Stimulated activated CD4-positive, alpha-beta T cell treated with anti-CD3 and anti-CD28 coated beads, Interleukin-15, amount 100 ng/mL, for 24 hours (primary cell): ENCODE measurements around the gene FBXW4.
"Not testable (repeated sequence)": the region's sequence is repeated elsewhere in the genome, so short reads cannot be mapped to it uniquely, and the experiment has no call there.

Source experiments
- DNase-seq: peaks from one replicate; pipeline ENCODE4 v3.0.0-alpha.2; 2020

The FBXW4 gene

DNA sequence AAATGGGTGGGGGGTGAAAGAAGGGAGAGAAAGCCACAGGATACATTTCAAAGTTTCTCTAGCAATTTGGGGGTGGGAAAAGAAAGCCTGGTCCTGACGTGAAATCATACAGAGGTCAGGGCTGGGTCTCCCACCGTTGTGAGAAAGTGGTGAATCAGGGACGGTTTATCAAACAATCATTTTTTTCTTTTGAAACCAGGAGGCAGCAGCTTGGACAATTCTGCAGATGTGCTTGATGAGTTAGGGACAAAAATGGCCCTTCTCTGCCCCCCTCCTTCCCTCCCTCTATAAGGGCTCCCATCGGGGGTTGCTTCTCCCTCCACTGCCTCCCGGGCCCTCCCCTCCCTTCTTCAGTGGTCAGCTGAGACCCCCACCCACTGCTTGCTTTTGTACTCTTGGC is 43.6 kb downstream of the FBXW4 start:
- no peak for DNase-seq

DNA sequence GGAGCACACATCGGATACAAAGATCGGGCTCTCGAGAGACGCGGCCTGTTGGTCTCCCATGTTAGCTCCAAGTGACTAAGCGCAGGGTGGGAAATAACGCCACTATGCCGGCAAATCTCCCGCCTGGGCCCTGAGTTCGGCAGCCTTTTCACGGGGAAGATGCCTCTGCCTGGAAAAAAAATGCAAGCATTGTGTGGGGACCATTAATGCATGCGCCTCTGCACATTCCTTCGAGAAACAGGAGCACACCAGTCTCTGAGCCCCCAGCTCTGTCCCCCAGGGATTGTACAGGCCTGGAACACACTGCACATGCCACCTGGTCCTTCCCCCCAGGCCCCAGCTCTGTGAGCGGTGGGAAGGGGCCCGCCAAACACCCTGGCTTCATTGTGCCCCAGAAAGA is 44.1 kb downstream of the FBXW4 start:
- DNase-seq: no peak

- DNase-seq: no peak
These were observed 45.4 kb downstream of the FBXW4 start for GRCh38 chr10:101649525-101650085.

DNA sequence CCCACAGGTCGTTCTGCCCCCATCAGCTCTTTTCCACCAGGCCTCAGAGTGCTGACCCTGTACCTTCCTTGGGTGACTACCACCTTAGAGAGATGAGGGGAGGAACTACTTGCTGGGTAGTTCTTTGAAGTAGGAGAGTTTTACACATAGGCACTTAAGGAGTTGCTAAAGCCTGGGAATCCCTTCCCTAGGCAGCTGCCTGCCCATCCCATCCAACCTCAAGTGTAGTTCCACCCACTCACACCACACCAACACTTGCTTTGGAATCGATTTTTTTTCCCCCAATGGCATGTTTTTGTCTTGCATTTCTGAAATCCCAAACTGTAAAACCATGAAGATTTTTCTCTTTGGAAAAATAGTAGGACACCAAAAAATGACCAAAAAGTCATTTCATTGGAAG is 47.7 kb downstream of the FBXW4 start:
- no peak for DNase-seq

- DNase-seq: no peak
These were observed 48.6 kb downstream of the FBXW4 start for GRCh38 chr10:101646364-101646763.

DNA sequence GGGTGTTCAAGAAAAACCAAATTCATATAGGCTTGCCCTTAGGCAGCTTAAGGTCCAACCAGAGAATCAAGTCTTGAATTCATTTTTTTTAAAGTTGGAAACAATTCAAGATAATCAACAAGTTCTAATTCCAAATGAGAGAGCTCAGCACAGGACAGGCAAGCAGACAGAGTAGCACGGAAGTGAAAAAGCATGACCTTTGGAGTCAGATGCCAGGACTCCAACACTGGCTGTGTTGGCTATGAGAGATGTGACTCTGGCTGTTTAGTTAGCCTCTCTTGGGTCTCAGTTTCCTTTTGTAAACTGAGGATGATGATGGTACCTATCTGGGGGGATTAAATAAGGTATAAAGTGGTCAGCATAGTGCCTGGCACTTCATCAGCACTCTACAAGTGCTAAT is 49.3 kb downstream of the FBXW4 start:
- no peak for DNase-seq

DNA sequence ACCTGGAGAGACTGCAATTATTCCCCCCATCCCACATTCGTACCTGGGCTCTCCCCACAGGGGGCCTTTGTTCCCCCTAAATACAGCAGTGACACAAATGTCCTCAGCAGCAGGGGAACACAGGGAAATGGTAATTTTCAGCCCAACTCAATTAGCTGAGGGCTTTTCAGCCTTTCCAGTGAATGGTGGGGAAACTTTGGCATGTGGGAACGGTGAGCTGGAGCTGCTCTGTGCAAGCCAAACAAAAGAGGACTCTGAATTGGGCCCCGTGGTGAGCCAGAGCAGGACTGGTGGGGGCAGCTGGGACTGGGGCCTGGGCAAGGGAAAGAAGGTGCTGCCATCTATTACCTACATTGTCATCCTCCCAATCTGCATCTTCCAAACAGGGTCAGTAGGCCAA is 51.0 kb downstream of the FBXW4 start:
- no peak for DNase-seq

DNA sequence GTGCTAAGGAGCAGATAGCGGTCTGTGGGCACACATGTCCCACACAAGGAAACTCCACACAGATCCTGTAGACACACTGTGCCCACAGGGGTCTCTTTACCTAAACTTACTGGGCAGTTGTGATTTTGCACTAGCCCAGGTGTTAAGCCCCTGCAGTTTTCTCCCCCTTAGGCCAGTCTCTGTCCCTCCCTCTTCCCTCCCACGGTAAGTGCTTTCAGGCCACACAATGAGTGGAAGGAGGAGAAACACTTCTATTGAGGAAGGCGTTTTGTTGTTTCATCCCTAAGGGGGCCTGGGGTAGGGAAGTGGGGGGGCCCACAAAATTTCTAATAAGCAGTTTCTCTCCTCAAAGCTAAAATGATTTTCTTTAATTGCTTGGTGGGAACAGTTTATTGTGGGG is 51.4 kb downstream of the FBXW4 start:
- no peak for DNase-seq

- DNase-seq: no peak
These were observed 55.6 kb downstream of the FBXW4 start for GRCh38 chr10:101639141-101639900.

DNA sequence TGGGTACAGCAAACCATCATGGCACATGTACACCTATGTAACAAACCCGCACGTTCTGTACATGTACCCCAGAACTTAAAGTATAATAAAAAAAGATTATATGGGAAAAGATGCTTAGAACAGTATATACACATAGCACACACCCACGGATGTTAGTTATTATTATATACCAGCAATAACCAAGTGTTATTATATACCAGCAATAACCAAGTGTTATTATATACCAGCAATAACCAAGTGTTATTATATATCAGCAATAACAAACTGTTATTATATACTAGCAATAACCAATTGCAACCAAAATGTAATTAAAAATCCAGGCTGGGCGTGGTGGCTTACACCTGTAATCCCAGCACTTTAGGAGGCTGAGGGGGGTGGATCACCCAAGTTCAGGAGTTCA is 61.5 kb downstream of the FBXW4 start:
- not testable (repeated sequence) for DNase-seq

GRCh38 chr10:101631821-101632475 is 63.0 kb downstream of the FBXW4 start:
- DNase-seq: no peak

GRCh38 chr10:101630633-101630920 is 64.4 kb downstream of the FBXW4 start:
- DNase-seq: no peak

DNA sequence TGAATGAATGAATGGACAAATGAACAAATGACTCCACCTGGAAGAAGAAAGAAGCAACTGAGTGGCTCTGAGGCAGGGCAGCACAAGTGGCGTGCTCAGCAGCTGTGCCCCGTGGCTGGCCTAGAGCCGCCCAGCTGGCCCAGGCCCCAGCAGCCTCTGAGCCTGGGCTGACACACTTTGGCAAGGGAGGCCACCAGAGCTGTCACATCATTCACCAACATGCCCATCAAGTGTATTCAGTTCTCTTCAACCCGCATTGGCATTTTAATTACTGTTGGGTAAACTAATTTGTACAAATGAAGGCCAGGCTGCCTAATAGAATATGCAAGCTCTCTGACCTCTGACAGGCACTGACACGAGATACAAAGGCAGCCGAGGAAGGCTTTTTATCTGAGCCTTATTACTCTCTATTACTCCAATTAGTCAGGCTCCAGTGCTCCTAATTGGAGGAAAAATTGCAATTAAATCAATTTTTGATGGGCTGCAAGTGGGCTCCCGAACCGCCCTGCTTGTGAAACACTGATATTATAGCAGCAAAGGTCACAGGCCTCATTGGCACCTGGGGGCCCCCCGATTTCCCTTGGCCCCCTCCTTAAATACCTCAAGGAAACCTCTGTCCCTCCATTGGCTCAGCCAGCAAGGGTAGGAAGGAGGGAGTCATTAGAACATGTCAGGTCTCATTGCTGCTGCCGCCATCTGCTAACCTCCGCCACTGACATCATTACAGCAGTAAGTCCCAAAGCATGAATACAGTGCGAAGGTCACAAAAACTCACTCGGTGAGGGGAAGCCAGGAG is 64.9 kb downstream of the FBXW4 start:
- no peak for DNase-seq

GRCh38 chr10:101625821-101626412 is 69.1 kb downstream of the FBXW4 start:
- no peak for DNase-seq

DNA sequence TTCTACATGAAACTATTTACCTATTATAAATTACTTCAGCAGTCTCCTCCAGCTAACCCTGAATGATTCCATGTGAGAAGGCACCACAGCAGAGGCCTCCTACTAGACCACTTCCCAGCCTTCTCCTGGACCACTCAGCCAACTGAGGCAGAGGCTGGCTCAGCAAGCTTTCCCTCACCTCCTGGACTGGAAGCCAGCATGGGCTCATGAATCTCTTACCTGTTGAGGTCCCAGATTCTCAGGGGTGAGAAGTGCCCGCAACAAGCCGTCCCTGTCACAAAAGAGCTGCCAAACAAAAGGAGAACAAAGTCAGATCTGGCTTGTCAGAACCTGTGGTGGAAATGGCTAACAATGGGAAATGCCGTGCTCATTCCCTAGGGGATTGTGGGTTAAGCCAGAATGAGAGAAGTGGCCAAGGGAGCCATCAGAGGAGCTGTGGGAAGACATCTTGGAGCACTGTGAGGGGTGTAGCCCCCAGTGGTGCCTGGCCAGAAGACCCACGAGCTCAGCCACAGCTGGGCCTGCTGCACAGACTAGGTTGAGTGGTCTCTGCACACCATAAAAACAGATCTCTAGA is 70.4 kb downstream of the FBXW4 start:
- DNase-seq: no peak

DNA sequence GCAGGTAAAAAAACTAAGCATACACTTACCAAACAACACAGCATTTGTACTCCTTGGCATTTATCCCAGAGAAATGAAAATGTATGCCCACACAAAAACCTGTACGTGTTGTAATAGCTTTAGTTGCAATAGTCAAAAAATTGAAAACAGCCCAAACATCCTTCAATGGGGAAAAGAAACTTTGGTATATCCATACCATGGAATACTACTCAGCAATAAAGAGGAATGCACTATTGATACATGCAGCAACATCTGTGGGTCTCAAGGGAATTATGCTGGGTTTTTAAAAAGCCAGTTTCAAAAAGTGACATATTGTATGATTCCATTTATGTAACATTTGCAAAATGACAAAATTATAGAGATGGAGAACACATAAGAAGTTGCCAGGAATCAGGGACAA is 71.4 kb downstream of the FBXW4 start:
- no peak for DNase-seq

DNA sequence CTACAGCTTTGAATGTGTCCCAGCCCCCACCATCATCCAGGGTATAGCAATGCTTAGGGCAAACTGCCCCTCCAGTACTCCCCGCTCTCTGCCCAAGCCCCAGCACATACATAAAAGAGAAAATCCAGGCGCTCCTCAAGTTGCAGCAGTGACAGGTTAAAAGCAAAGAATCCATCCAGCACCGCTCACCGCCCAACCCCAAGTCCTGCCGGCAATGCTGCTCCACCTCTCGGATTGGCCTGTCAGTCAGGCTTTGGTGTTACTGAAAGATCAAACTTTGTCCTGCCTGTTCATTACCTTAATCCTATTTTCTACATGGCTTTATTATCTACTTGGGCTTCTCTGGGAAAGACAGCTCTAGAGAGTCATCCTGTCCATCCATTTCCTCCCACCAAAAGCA is 75.0 kb downstream of the FBXW4 start:
- DNase-seq: no peak

- DNase-seq: no peak
These were observed 76.1 kb downstream of the FBXW4 start for GRCh38 chr10:101618871-101619270.

GRCh38 chr10:101617824-101618568 is 77.0 kb downstream of the FBXW4 start:
- DNase-seq: no peak

DNA sequence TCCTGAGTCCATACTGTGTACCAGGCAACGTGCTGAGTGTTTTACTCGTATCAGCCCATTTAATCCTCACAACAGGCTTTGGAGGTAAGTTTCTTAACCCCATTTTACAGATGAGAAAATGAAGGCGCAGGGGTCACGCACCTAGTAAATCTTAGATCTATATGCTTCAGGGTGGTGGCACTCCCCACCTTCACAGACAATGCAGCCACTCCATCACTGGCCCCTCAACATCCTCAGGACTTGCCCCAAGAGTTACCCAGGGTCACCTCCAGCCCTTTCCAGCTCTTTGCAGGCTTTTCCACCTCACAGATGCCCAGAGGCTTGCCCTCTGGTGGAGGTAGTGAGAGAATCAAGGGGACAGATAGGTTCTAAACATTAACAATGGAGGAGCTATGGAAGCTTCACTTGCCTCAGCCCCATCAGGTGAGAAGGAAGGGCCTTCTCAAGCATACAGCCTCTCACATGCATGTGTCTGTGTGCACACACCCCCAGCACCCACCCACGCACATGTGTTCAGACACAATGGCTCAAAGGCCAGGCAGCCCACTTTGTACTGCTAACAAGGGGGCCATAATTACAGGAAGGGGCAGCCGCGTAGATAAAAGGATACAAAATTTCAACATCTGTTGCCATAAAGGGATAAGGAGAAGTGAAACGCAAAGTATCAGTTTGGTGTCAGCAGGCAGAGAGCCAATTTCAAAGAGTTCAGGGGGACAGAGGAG is 77.7 kb downstream of the FBXW4 start:
- no peak for DNase-seq

DNA sequence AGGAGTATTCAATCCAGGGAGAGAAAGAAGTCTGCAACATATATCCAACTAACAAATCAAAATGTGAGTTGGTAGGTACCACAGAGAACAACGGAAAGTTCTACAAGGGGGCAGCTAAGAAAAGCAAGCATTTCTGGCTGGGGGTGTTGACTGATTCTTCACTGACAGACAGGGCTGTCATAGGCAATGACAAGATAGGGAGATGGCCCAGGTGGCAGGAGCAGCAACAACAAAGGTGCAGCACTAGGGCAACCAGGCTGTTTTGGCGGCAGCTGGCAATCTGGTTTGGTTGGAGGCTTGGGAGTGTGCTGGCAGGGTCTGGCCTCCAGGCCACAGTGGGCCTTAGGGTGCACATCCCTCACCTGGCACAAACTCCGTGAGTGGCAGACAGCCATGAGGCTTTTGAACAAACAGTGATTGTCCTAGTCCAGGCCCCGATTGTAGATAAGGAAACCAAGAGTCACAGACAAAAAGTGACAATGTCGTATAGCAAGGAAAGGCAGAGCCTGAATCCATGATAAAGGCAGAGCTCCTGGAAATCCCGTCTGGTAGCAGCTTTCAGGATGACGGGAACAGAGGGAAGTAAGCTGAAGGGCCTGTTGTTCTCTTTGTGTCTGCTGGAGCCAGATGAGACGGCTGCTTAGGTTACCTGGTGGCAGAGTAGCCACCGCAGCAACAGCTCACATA is 78.4 kb downstream of the FBXW4 start:
- no peak for DNase-seq
